ENCODE data around the gene AATK.
"Not testable (repeated sequence)": the region's sequence is repeated elsewhere in the genome, so short reads cannot be mapped to it uniquely, and the experiment has no call there.

Gene AATK

DNA sequence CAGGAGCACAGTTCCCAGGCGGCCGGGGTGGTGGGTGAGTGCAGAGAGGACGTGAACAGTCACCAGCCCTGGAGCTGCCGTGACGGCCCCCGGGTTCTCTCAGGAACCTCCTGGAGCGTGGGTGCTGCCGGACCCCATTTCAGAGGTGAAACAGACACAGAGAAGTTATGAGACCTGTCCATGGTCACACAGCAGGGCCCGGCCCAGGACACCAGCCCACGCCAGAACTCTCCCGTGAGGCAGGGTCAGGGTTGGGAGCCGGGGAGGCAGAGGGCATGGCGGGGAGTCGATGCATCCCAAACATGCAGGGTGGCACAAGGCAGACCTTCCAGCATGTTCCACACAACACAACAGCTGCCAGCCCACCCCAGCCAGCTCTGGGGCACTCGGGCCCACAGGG, 4.5 kb downstream of the AATK start:
- DNase-seq: no peak

DNA sequence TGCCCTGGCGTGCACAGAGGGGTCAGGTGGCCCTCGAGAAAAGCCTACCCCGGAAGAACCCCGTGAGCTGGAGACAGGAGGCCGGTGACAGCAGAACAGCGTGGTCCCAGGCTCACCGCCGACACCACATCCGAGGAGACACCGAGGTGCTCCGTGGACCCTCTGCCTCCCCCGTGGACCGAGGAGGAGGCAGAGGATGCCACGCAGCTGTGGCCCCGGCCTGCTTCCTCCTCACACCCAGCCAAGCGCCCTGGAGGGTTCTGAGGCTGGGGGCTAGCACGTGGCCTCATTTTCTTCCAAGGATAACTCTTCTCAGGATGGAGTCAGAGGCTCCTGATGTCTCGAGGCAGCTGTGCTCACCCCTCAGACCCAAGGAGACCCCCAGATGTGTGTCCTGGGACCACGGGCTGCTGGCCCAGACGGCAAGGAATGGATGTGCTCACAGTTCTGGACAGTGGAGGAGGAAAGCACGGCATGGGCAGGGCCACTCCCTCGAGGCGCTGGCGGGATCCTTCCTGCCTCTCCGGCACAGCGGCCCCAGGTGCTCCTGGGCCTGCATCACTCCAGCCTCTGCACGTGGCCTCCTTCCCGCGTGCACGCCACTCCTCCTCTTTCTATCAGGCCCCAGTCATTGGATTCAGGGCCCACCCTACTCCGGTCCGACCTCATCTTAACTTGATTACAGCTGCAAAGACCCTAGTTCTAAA, 5.1 kb downstream of the AATK start:
- no peak for DNase-seq

- no peak for DNase-seq
These were observed 5.7 kb downstream of the AATK start for GRCh38 chr17:81160306-81160705.

DNA sequence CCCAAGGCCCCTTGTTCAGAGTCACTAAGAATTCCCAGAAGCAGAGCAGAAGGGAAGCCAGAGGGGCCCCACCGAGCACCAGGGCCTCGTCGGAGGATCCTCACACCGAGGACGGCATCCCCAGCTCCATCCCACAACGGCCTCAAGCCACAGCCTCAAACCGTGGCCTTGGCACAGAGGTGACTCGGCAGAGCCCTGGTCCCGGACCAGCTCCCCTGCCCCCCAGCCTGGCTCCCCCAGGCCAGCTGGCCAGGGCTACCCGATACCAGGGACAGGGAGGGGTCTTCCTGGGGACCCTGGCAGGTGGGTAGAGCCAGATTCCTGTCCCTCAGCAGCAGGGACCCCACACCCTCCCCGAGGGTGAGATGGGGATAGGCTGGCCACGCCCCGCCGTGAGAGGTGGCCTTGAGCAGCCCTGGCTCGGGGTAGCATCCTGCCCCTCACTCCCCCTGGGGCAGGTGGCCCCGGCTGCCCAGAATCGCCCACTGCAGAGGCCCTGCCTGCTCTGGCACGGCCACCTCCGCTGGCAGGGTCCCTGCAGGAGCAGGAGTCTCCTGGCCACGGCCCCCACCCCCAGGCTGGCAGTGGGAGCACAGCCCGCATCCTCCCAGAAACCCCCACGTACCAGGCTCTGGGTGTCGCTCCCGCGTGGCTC, 6.3 kb downstream of the AATK start:
- DNase-seq: no peak

DNA sequence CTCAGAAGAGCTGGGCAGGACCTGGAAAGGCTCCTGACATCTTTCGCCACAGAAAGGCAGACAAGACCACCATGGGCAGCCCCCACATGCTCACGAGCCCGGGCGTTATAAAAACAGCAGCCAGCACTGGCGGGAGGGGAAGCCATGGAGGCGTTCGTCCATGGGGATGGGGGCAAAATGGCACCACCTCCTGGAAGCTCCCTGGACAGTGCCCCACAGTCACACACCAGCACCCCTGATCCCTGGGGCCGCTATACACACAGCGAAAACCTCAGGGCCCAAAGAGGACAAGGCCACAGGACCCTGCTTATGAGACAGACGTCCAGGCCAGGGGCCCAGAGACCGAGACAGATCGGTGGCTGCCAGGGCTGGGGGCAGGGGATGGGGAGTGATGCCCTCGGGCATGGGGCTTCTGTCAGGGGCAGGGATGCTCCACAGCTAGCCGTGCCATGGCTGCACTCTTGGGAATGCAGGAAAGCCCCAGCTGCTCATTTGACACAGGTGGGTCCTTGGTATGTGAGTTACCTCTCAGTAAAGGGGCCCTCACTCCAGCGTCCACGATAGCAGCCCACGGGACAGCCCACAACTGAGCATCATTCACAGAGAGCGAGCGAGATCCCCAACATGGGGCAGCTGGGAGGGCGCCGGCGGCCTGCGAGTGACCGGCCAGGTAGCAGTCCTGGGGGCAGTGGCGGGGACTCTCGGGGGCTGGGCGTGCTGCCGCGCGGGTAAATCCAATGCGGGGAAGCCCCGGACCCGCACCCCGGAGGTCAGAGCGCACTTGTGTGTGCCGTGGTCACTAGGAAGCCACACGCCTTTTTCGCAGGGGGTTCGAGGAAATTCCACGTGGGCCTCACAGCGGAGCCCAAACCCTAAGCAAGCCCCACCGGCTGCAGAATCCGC, 7.1 kb downstream of the AATK start:
- no peak for DNase-seq

DNA sequence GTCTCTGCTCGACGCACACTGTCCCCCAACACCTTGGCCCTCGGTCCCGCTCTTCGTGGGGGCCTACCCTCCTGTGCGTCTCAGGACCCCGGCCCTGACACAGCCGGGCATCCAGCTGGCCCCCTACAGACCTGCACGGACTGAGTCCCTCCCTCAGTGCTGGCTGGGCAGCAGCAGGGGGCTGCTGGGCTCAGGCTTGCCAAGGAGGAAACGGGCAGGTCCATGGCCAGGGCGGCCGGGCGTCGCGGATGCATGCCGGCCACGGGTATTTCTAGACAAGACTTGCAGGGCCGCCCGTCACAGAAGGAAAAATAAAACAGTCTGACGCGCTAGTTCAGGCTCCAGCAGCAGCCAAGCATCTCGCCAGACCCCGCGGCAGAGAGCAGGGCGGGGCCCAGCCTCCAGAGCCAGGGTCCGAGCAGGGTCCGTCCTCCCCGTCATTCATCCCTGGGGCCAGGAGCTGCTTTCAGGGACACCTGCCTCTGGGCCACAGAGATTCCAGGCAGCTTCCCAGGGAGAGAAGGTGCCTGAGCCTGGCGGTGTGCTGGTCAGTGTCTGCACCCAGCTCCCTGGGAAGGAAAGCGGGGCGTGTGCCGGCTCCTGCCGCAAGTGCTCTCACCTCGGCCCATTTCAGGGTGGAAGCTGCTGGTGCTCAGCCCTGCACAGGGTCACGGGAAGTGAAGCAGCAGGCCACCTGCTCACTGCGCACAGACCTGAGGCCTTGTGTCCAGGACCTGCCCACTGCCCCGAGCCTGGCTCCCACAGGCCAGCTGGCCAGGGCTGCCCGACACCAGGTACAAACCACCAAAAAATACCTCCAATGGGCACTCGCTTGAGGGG, 8.0 kb downstream of the AATK start:
- no peak for DNase-seq

DNA sequence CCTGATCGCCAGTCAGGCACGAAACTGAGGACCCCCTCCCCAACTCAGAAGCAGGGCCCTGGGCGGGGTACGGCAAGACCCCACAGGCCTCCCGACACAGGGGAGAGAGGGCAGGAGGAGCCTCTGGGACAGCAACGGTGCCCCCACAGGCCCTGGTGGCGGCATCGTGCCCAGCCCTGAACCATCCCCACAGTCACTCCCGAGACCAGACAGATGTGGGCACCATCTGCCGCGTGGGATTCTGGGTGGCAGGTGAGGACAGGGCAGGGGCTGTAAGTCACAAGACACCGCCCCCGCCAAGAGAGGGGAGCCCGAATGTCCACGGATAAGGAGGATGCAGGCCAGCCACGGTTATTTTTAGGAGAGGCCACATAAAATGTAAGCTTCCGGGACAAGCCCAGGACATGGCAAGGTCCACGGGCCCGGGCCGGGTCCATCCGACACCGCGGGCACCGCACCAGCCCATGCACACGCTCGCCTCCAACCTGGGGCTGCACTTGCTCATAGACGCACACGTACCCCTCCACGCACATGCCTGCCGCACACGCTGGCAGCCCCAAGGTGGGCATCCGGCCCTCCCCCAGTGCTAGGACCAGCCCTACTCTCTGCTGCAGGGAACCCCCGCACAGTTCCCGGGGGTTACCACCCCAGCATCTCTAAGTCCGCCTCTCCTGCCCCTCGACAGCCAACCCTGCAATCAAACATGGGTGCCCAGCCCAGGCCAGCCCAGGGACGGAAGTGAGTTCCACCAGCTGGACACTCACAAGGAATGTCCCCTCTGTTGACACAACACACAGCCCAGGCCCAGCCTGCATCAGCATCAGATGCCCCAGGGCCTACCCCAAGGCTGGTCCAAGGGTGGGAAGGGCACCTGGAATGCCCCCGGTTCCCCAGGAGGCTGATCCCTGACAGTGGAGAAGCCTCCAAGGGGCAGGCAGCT, 8.9 kb downstream of the AATK start:
- DNase-seq: no peak

- DNase-seq: no peak
These were observed 11.1 kb downstream of the AATK start for GRCh38 chr17:81154961-81155360.

GRCh38 chr17:81154016-81154415, 12.0 kb downstream of the AATK start:
- not testable (repeated sequence) for DNase-seq

GRCh38 chr17:81153340-81153803, 12.6 kb downstream of the AATK start:
- no peak for DNase-seq

DNA sequence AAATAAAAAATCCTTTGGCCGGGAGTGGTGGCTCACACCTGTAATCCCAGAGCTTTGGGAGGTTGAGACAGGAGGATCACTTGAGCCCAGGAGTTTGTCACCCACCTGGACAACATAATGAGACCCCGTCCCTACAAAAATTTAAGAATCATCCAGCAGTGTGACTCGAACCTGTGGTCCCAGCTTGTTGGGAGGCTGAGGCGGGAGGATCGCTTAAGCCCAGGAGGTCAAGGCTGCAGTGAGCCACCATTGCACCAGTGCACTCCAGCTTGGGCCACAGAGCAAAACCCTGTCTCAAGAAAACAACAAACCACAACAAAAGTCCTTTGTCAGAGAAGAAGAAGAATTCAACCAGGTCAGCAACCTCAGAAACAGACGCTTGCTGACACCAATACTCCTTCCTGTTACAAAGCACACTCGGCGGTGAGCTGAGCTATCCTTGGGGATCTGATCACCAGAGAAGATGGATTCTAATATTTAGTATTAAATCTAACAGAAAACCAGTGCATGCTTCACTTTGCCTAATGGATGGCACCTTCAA, 13.7 kb downstream of the AATK start:
- DNase-seq: no peak

DNA sequence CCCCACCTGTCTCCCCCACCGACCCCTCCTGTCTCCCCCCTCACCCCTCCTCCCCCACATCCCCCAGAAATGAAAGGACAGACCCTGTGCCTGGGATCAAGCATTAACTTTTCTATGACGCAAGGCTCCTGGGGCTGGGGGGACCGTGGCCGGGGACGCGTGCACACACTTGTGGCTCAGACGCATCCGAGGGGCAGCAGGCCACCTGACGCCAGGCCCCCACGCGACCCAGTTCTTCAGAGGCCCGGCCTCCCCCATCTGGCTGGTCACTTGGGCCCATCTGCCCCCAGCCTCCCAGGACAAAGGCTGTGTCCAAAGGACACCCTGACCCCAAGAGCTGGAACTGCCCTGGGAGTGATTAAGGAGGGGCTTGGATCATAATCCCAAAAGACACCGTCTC, 14.7 kb downstream of the AATK start:
- no peak for DNase-seq

DNA sequence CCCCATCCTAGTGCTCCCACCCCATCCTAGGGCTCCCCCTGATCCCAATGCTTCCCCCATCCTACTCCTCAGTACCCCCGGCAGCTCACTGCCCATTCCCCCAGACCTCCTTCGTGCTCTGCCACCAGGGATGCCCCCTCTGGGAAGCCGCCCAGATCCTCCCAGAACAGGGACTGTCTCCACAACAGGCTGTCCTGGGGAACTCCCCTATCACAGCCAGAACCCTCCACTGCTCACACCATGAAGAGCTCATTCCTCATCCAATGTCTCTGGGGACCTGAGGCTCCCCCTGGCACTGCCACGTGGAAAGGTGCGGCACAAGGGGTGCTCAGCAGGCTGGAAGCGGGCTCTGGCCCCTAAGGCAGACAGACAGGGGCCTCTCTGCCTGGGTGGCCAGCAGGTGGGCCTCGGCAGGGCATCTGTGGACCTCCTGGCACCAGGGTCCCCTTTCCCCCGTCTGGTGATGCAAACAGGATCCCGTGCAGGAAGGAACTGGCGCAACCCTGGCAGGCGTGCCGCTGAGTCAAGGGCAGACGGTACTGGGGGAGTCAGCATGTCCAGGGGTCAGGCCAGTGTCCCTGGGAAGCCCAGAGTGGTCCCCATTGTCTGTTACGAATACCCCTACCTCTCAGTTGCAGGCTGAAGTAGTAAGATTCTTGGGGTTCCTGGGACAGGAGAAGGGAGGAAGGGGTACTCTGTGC, 15.5 kb downstream of the AATK start:
- no peak for DNase-seq

DNA sequence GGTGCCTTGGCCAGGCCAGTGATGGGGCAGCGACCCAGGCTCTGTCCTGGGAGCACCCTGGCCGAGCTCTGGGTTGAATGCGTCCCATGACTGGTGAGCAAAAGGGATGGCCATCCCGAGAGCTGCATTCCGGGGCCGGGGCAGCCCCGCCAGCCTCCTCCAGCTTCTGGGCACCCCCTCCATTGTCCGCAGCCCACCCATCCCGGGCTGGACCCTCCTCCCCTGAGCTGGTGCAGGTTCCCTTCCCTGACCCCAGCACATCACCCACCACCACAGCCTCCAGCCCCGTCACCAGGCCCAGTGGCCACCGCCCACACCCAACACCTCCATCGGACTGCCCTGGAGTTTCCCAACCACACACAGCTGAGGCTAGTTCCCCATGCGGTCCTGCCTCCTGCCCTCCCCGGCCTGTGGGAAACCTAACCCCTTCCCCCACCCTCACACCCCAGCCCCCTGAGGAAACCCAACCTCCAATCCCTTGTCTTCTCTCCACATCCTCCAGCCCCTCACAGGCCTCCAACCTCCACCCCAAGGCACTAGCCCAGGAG, 17.0 kb downstream of the AATK start:
- no peak for DNase-seq

DNA sequence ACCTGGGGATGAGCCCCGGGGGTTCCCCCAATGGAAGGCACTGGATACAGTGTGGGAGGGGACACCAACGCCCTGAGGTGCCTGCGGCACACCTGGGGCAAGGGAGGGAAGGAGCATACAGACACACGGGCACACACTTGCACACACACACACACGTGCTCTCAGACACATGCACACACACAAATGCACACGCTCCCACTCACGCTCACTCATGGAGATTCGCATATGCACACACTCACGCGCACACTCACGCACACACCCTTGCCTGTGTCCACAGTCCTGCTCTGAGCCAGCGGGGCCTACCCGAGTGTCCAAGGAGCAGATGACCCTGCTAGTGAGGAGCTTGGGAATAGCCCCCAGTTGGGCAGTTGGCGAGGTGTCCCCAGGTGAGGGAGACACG, 17.4 kb downstream of the AATK start:
- no peak for DNase-seq

DNA sequence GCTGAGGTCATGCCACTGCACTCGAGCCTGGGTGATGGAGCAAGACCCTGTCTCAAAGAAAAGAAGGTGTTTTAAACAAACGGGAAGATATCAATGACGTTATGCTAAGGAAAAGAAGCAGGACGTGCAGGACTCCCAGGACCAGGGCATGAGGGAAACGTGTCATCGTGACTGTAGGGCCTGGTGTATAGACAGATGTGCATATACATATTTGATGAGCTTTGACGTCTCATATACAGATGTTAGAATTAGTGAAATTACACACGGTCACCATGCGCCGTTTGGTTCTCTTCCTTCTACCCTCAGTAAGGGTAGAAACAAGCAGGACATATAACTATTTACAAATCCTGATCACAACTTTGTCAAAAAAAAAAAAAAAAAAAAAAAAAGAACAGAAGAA, 18.3 kb downstream of the AATK start:
- no peak for DNase-seq

DNA sequence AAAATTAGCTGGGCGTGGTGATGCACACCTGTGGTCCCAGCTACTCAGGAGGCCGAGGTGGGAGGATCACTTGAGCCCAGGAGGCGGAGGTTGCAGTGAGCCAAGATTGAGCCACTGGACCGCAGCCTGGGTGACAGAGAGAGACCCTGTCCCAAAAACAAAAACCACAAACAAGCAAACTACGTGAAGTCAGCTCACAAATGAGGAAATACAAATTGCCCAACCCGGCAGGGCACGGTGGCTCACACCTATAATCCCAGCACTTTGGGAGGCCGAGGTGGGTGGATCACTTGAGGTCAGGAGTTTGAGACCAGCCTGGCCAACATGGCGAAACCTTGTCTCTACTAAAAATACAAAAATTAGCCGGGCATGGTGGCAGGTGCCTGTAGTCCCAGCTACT, 19.8 kb downstream of the AATK start:
- DNase-seq: not testable (repeated sequence)

GRCh38 chr17:81144423-81144781, 21.6 kb downstream of the AATK start:
- DNase-seq: no peak

- no peak for DNase-seq
These were observed 22.2 kb downstream of the AATK start for GRCh38 chr17:81143717-81144422.

DNA sequence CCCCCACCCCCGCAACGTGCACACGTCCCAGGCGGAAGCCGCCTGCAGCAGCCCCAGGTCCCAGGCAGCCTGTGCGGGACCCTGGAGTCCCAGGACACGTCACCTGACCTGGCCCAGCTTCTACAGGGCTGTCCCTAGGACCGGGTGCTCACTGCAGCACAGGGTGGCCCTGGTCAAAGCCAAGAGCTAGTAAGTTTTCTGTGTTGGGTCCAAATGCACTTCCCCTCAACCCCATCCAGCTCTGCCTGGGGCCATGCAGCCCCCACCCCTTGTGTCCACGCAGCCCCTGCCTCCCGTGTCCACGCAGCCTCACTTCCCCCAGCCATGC, 22.9 kb downstream of the AATK start:
- no peak for DNase-seq

All from SIG-M5 (cell line).